Prostate gland (tissue), 2 donors: Measurements from ENCODE around the gene LBP.

Experiments
- CTCF ChIP-seq, 4 experiments: fragments of 200-600 bp in 2 of 4; fragments of 450-650 bp in 2 of 4; sonication (generic) in 2 of 4; IDR thresholded peaks; 1 replicate in 3 of 4; 2 replicates in 1 of 4; pipeline ENCODE4 v1.5.1; 2016 to 2019; ENCODE audit warnings: antibody characterized with exemption in 4 of 4, mild to moderate bottlenecking in 2 of 4, moderate library complexity in 2 of 4
- POLR2A ChIP-seq: fragments of 450-650 bp; IDR thresholded peaks from one replicate; pipeline ENCODE4 v1.6.1; 2016; ENCODE audit warnings: antibody characterized with exemption, mild to moderate bottlenecking

GRCh38 chr20:38373231-38373867, 27.1 kb downstream of the LBP start:
- TF ChIP-seq CTCF (IDR thresholded peaks at IDR 0.05), result no peak
- no peak for TF ChIP-seq POLR2A
